GM12865 (cell line): ENCODE results near the gene CDH23.

Source experiments
- DNase-seq: peaks from one replicate; pipeline ENCODE4 v3.0.0; 2010; ENCODE audit warnings: low read depth
- H3K4me3 ChIP-seq: 2 replicates; pipeline ENCODE4 v1.5.1; 2011; ENCODE audit warnings: mild to moderate bottlenecking, low read depth, low read length, control low read depth
- CTCF ChIP-seq: IDR thresholded peaks from 2 replicates; pipeline ENCODE4 v1.5.1; 2011; ENCODE audit warnings: low read length, control low read depth, low read depth, inconsistent platforms; ENCODE audit not compliant: insufficient read depth; ENCODE audit errors: missing control alignments

Gene CDH23

GRCh38 chr10:71632896-71633600 is 236.3 kb downstream of the CDH23 start:
- no peak overlapping the region for H3K4me3 ChIP-seq
- TF ChIP-seq CTCF: no peak
- no peak for DNase-seq

GRCh38 chr10:71633920-71634319 is 237.2 kb downstream of the CDH23 start:
- TF ChIP-seq CTCF: no peak
- DNase-seq: no peak
- H3K4me3 ChIP-seq: no peak overlapping the region

- DNase-seq: no peak
- no peak overlapping the region for H3K4me3 ChIP-seq
- no peak for TF ChIP-seq CTCF
Observed at GRCh38 chr10:71634531-71635164, 237.9 kb downstream of the CDH23 start.

- H3K4me3 ChIP-seq: no peak overlapping the region
- TF ChIP-seq CTCF: no peak
- DNase-seq: no peak
Observed at GRCh38 chr10:71635251-71635866, 238.6 kb downstream of the CDH23 start.

- TF ChIP-seq CTCF: no peak
- no peak for DNase-seq
- no peak overlapping the region for H3K4me3 ChIP-seq
Observed at GRCh38 chr10:71635867-71636266, 239.1 kb downstream of the CDH23 start.

GRCh38 chr10:71636588-71636987 is 239.9 kb downstream of the CDH23 start:
- no peak overlapping the region for H3K4me3 ChIP-seq
- TF ChIP-seq CTCF: no peak
- DNase-seq: no peak
